ENCODE measurements around the gene EME1.

GRCh38 chr17:50379351-50380132 lies 6.5 kb downstream of the EME1 start:
- no peak for TF ChIP-seq ZNF10 (CRISPR knock-in tag; IDR thresholded peaks at IDR 0.05; ENCODE audit: borderline replicate concordance, low read depth)
- no peak for TF ChIP-seq ATRX (CRISPR knock-in tag; IDR thresholded peaks at IDR 0.05; ENCODE audit: borderline replicate concordance)
- TF ChIP-seq KLF9 (CRISPR knock-in tag; IDR thresholded peaks at IDR 0.05; ENCODE audit: low read depth): no peak
- no peak for TF ChIP-seq MTA3 (CRISPR knock-in tag; IDR thresholded peaks at IDR 0.05)
